IPS-18c (cell line): Measurements from ENCODE around the gene PDCD5.

Source experiments
- H3K4me3 ChIP-seq: 2 replicates; pipeline ENCODE4 v1.7.0; 2013; ENCODE audit warnings: low read depth, mild to moderate bottlenecking, low read length, moderate library complexity; ENCODE audit not compliant: insufficient read depth
- H3K9me3 ChIP-seq: one replicate; pipeline ENCODE4 v1.6.1; 2013; ENCODE audit warnings: mild to moderate bottlenecking, low read length, moderate library complexity; ENCODE audit not compliant: control insufficient read depth, insufficient read depth

Gene PDCD5

GRCh38 chr19:32614916-32615315 lies 33.9 kb downstream of the PDCD5 start:
- Histone ChIP-seq H3K4me3 (no peak overlapping the region), H3K9me3 (no peaks in the 10 kb centered on the region)

GRCh38 chr19:32615569-32615968 lies 34.6 kb downstream of the PDCD5 start:
- Histone ChIP-seq H3K4me3 (no peak overlapping the region), H3K9me3 (no peaks in the 10 kb centered on the region)

- Histone ChIP-seq H3K9me3 (no peaks in the 10 kb centered on the region), H3K4me3 (no peak overlapping the region)
Observed at GRCh38 chr19:32619051-32619685, 38.2 kb downstream of the PDCD5 start.

- Histone ChIP-seq H3K4me3 (no peak overlapping the region), H3K9me3 (no peaks in the 10 kb centered on the region)
Observed at GRCh38 chr19:32622002-32622401, 41.0 kb downstream of the PDCD5 start.

GRCh38 chr19:32624410-32624809 lies 43.4 kb downstream of the PDCD5 start:
- no peak overlapping the region for H3K4me3 ChIP-seq
- H3K9me3 ChIP-seq, result no peaks in the 10 kb centered on the region

GRCh38 chr19:32626969-32627368 lies 46.0 kb downstream of the PDCD5 start:
- Histone ChIP-seq H3K4me3 (no peak overlapping the region), H3K9me3 (no peaks in the 10 kb centered on the region)

GRCh38 chr19:32627714-32628270 lies 46.8 kb downstream of the PDCD5 start:
- H3K9me3 ChIP-seq, result no peaks in the 10 kb centered on the region
- H3K4me3 ChIP-seq, result no peak overlapping the region

GRCh38 chr19:32630338-32630737 lies 49.3 kb downstream of the PDCD5 start:
- H3K9me3 ChIP-seq, result no peaks in the 10 kb centered on the region
- H3K4me3 ChIP-seq, result no peak overlapping the region

GRCh38 chr19:32631381-32631780 lies 50.4 kb downstream of the PDCD5 start:
- Histone ChIP-seq H3K4me3 (no peak overlapping the region), H3K9me3 (no peaks in the 10 kb centered on the region)
